Measurements from ENCODE around the gene VARS1.
"Not testable (repeated sequence)": the region's sequence is repeated elsewhere in the genome, so short reads cannot be mapped to it uniquely, and the experiment has no call there.

GRCh38 chr6:31817133-31817928 lies 21.8 kb upstream of the VARS1 start:
- TF ChIP-seq, protein P1, sequence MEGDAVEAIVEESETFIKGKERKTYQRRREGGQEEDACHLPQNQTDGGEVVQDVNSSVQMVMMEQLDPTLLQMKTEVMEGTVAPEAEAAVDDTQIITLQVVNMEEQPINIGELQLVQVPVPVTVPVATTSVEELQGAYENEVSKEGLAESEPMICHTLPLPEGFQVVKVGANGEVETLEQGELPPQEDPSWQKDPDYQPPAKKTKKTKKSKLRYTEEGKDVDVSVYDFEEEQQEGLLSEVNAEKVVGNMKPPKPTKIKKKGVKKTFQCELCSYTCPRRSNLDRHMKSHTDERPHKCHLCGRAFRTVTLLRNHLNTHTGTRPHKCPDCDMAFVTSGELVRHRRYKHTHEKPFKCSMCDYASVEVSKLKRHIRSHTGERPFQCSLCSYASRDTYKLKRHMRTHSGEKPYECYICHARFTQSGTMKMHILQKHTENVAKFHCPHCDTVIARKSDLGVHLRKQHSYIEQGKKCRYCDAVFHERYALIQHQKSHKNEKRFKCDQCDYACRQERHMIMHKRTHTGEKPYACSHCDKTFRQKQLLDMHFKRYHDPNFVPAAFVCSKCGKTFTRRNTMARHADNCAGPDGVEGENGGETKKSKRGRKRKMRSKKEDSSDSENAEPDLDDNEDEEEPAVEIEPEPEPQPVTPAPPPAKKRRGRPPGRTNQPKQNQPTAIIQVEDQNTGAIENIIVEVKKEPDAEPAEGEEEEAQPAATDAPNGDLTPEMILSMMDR (IDR thresholded peaks at IDR 0.05) = not testable (repeated sequence)
- TF ChIP-seq POLR2A (IDR thresholded peaks at IDR 0.05) = not testable (repeated sequence)

Measured in upper lobe of left lung (tissue), 4 donors.